HG02884 (cell line): ENCODE results near the gene HIC1.

Experiments used
- ATAC-seq: cut with Tn5 transposase; IDR thresholded peaks from one replicate; pipeline ENCODE4 v1.9.1; 2021; ENCODE audit warnings: mild to moderate bottlenecking, moderate library complexity; ENCODE audit not compliant: unreplicated experiment

Gene HIC1

DNA sequence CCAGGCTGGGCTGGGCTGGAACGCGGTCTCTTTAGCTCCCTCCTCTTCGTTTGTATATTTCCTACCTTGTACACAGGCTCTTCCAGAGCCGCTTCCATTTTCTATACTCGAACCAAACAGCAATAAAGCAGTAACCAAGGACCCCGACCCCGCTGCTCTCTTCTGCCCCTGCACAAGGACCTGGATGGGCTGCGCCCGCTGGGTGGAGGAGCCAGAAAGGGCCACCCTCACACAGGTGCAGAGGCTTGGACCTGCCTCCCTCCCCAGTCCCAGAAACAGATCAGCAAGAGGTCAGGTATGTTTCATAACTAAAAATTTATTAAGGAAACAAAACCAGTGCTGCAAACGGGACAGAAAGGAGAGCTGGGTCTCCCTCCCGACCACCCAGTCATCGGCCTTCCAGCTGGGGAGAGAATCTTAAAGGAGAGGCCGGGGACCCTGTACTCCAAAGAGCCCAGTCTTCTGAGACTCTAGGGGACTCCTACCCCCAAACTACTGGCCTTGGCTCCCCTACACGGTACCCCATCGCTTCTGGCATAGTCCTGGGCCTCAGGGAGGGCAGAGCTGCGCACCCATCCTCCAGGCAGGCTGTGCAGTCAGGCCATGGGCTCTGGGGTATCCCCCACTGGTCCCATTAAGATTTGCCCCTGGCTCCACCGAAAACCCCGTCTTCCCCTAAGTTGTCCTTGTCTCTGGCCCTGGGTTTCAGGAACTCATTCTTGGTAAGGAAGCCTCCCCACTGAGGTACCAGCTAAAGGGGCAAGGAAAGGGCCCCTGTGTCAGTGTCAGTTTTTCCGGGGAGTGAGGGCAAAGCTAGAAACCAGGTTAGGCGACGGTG lies 4.9 kb downstream of the HIC1 start:
- no peak for ATAC-seq

DNA sequence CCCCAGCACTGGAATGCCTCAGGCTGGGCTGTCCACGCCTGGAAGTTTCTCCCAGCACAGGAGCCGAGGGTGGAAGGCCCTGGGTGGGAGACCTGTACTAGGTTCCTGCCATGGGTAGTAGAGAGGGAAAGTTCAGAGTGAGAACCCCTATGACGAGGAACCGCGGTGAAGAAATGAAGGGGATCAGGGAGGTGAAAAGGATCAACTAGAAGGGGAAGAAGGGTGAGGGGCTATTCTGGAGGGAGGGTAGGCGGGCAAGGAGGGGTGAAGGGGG lies 5.4 kb downstream of the HIC1 start:
- no peak for ATAC-seq

DNA sequence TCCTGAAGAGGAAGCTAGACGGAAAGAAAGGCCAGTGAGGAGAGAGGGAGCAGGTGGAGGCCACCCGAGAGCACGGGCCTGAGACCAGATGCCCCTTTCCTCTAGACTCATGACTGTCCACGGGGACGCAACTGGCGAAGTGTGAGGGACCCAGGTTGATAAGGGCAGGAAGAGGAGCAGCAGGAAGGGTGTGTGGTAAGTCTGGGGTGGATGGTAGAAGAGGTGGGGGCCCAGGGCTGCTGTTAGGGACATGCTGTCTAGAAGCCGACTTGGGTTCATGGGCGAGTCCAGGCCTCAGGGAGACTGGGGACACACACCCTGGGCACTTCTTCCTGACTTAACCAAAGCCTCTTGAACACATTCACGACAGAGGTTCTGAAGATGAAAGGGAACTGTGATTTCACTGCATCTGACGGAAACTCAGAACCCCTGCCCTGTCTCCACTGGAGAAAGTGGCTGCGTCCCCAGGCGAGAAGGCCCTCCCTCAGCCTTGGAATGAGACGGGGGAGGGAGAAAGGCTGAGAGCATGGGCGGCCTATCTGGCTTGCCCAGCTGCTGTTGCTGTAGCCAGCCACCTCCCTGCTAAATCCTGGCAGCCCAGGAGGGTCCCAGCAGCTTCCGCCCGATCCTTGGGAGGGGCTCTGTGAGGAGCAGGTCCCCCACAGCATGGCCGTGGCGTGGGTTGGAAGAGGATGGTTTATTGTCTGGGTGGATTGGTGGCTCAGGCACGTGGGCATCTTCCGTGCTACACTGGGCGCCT lies 6.0 kb downstream of the HIC1 start:
- ATAC-seq: no peak

DNA sequence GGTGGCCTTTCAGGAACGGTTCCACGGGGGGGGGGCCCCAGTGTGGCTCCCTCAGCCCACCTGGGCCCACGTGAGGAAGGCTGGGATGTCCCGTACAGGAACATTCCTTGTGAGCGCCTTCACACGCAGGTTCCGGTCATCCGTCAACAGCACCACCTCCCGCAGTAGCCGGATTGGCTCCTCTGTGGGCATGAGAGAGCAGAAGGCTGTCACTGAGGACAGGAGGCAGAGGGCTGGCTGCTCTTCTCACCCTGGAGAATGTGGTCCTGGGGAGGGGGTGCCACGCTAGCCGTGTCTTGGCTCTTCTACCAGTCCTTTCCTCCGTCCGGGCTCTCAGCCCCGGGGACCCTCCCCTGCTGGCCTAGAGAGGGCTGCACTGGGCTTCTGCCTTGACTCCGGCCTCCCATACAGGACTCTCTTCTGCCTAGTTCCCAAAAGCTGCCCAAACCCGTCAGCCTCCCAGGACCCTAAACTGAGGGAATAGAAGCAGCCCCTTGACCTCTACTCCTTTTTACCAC lies 6.6 kb downstream of the HIC1 start:
- ATAC-seq: no peak

DNA sequence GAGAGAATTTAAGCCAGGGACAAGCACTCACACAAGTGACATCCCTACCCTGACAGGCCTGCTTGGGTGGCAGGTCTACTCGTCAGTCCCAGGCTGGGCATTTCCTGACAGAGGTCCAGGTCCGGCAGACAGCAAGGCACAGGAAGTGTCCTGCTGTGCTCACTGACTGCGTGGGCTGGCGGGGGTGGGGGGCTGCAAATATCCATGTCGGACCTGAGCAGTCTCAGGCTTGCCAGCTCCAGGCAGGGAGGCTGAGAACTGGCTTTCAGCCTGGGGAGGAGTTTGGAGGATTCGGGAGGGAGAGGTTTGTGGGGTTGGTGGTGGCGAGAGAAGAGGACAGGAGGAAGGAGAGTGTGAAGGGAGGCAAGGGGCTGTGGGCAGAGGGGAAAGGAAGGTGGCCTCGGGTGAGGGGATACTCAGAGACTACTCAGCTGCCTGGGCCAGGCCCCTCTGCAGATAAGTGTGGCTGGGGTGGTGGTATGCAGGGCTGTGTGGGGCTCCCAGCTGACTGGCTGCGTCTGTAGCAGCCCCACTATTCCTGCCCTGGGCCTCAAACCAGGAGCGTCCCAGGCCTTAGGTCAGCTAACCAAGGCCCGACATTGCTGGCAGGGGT lies 7.8 kb downstream of the HIC1 start:
- ATAC-seq: no peak

DNA sequence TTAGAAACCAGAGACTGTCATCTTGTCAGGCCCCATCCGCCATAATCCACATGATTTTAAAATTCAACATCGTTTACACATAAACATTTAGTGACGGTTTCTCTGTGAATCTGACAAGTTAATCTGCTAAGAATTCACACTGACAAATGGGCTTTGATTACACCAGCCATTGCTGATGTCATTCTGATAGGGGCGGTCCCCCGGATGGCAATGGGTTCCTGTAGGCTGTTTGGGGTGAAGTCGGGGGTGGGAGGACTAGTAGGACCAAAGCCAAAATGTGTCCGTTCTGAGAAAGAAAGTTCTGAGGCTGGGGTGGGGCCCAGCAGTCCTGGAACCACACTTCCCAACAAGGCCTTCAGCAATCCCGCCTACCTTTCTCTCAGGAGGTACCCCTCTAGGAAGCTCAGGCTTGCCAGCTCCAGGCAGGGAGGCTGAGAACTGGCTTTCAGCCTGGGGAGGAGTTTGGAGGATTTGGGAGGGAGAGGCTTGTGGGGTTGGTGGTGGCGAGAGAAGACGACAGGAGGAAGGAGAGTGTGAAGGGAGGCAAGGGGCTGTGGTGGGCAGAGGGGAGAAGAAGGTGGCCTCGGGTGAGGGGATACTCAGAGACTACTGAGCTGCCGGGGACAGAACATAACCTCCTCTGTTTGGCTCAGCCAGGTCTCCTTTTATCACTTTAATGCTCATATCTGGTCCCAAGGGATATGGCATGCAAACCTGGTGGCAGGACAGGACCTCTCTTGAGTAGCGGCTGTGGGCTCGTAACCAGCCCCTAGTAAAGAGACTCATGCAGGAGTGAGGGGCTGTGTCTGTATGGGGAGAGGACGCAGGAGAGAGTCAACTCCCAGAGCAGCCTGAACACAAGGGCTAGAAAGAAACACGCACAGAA lies 8.6 kb downstream of the HIC1 start:
- no peak for ATAC-seq

DNA sequence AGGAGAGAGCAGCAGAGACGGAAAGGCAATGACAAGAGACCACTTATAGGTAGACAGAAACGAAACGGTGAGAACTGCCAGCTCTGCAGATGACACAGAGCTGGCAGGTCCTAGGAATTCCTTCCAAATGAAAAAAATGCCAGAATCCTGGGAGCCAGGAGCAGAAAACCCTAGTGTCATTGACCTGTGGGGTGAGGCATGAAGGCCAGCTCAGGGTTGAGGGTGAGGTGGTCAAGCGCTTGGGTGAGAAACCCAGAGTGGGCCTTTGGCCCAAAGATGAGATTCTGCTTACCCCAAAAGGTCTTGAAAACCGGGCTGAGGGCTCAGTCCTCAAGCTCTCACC lies 9.2 kb downstream of the HIC1 start:
- ATAC-seq: no peak

DNA sequence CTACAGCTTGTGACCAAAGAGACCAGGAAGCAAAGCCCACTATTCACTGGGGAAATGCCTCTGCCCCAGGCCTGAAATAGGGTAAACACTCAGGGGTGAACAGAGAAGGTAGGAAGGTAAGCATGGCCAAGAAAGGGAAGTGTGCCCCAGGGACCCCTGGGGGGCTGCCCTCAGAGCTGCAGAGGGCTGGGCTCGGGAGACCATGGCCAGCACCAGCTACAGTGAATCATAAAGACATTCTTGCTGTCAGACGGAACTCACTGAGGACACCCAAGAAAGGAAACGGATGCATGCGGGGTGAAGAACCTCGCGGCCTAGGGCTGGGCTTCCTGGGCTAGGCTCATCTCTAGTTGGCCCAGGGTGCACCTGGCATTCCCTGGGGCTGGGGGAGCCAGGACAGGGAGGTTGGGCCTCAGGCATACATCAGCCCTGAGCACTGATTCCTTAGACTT lies 9.6 kb downstream of the HIC1 start:
- ATAC-seq: no peak

DNA sequence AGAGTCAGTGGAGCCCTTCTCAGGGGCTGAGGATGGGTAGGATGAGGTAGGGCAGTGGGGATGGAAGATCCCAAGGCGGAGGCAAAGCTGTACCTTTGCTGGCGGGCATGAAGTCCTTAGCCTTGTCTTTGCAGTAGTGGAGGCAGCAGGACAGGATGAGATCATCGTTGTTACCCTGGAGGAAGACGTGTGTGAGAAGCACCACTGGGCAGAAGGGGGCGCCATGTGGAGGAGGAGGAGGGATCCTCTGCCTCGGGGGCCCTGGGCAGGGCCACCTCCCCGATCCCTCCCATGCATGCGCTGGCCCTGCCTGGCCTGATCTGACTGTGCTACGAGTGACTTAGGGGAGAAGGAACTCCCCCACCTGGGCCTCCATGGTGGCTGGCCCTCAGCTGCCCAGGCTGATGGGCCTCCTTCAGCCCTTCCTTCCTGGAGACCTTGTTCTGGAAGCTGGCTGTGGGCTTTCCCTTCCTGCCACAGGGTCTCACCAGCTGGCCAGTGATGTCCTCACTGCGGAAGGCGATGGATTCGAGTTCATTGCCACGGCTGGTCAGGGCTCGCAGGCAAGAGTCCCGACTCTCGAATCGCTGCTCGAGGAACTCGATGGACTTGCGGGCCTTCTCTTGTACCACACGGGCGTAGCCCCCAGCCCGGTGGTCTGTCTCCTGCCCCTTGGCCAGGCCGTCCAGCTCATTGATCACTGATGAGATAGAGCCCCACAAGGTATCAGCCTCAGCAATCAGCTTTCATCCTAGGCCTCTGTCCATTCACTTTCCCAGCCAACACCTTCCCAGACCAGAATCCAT lies 10.3 kb downstream of the HIC1 start:
- ATAC-seq: no peak

DNA sequence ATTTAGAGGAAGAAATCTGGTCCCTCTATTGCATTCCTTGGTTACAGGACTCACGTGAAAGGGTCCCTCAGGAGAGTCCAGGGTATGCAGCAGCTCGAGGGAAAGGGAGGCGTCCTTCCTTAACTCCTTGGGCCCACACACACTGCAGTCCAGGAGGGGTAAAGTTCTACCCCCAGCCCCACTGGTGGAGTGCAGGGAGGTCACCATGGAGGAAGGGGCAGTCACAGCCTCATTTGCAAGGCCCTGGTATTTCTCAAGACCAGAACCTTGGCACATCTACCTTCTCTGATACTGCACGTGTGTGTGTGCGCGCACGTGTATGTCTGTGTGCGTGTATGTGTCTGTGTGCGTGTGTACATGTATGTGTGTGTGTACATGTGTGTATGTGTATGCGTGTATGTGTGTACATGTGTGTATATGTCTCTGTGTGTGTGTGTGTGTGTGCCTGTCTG lies 11.1 kb downstream of the HIC1 start:
- ATAC-seq: no peak

DNA sequence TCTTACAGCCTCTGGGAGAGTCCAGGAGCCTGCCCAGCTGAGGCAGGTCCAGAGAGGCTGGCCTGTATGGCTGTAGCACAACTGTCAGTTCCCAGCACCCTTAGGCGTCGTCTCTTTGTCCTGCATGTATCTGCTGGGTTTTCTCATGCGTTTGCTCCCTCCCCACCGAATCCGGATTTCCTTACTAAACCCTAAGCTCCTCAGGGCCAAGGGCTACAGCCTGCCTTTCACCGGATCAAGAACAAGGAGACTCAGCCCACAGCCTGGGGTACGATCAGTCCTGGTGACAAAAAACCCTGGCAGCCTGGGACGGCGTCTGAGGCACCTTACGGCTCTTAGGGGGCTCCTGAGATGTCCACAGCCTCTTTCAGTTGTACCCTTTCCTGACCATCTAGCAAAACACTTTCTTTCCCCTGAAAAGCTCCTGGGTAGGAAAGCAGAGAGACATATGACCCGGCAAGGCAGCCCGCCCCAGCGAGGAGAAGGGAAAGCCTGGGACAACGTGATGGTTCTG lies 12.2 kb downstream of the HIC1 start:
- no peak for ATAC-seq

DNA sequence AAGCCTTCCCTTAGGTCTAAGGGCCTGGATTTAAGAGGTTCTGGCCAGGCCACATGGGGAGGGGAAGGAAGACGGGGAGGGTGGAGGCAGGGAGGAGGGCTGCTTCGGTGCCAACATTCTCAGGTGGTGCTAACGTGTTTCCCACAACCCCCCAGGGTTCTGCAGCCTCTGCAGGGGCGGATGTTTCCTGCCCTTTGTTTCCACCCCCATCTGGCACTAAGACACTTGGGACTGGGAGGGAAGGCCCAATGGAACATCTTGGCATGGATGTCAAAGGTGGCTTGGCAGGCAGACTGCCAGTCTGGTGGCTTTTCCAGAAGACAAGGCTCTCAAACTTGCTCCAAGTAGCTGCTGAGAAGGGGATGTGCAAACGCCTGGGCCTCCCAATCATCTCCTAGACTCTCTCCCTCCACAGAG lies 12.7 kb downstream of the HIC1 start:
- ATAC-seq: no peak

DNA sequence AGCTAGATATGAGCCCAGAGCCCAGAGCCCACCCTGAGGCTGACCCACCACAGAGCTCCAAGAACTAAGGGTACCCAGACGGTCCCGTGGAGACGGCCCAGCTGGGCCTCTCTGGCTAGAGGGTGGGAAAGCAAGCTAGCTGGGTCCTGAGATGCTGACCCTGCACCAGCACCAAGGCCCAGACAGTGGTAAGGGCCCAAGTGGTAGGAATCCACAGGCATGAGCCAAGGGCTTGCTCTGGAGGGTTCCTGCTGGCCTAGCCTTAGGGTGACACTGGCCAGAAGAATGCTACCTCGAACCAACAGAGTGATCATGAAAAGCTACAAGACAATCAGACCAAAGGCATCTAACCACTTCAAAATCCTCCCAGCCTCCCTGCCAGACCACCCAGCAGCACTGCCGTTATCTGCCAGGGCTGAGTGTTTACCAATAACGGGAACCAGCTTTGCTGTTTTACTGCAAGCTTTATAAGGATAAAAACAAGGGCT lies 13.2 kb downstream of the HIC1 start:
- no peak for ATAC-seq

DNA sequence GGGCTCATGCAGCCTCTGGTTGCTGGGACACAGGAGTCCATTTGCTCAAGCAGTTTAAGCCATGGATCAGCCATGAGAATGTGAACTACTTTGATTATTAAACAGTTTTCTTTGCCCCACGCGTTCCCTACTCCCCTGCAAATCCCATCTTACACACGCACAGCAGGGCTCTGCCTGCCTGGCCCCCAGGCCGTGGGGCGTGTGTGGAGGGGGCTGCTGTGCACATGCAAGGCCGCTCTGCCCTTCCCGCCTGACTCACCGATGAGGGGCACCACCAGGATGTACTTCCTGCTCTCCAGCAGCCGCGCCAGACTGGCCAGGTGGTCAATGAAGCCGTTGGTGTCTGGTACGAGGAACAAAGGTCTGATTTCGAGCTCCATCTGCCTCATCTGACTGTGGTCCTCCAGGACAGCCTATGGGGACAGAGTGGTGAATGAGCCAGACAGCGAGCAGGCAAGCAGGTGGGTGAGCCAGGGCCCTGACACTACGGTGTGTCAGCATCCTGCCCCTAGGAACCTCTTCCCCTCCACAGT lies 13.7 kb downstream of the HIC1 start:
- ATAC-seq: no peak

DNA sequence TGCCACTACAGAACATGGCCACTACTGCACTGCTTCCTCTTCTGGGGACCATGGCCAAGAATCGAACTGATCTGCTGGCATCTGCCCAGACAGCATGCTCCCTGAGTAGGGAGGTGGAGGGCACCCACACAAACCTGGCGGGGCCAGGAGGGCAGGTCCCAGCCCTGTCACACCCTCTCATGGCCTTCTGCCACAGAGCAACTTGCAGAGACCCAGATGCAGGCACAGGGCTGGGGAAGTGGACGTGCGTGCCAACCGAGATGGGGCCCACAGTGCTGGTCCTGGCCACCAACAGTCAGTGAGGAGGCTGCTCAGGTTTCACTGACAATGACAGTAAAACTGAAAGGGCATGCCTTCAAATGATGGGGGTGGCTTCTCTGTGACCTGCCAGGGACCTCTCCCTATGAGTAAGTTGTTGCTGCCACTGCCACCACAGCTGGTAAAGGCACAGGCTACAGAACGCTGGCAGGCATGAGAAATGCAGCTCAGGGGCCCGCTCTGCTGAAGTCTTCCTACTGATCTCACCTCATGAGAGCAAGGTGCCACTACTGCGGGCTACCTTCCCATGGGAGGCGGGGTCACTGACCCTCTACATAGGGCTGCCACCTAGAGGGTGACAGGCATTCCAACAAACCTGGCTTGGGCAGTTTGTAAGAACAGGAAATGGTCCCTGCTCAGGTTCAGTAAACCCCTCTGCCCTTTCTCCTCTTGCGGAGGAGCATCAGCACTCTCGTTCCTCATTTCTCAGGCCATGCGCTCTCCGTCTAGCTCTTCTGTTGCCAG lies 15.5 kb downstream of the HIC1 start:
- peak; percentile 68 for ATAC-seq

DNA sequence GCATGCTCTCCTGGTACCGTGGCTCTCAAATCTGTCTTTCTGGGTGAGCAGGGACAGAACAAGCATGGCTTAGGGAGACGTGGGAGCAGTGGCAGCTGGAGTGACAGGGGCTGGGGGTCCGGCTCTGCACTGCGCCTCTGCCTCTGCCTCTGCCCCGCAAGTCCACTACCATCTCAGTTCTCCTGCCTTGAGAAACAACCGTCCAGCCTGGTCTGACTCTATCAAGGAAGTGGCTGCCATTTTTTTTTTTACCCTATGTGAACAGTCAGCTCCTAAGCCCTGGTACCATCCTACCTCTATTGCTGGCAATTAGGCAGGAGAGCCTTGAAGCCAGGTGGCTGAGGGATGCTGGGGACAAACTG lies 16.1 kb downstream of the HIC1 start:
- no peak for ATAC-seq

DNA sequence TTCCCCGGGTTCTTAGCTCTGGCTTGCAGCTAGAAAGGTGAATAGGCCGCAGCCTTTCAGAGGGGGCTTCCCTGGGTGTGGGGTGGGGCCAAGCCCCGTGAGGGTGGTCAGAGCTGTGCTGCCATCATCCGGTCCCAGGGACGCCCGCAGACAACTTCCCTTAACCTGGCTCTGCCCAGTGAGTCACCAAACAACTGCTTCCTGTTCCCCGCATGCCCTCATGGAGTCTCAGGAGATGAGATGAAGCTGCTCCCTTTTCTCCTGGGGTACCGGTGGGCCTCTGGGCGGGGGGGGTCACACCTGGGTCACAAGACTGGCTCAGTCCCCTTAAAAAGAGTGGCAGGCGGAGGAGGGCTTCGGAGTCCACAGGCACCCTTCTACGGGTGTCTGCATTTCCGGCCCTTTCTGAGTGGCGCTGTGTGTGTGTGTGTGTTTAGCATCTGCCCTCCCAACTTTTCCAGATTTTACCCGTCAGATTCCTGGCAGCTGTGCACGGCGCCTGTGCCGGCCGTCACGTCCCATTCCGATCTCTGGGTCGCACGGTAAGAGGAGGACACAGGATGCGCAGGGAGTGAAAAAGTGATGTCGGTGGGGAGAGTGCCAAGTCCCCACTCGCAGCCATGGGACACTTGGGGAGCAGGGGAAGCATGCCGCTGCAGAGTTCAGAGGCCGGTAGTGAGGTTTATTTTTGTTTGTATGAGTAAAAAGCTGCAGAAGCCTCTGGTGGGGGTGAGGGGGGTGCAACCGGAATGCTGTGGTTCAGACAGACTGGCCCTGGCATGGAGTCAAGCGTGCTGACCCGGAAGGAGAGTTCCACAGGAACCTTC lies 16.8 kb downstream of the HIC1 start:
- ATAC-seq: no peak

DNA sequence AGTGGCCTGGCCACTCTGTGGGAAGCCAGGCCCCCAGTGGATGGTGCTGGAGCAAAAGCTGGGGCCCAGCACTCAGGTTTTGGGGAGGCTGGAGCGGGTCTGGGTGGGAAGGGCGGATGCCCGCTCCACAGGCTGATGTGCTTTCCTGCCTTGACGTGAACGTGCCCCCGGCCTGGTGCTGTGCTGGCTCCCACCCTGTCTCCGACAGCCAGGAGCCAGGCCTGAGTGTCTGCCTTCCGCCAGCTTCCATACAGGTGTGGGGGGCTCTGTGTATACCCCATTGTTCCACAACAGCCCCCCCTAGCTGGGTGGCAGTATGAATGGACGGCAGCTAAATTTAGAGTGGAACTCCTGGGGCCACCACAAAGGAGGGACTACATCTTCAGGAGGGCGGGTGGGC lies 20.0 kb downstream of the HIC1 start:
- ATAC-seq: no peak
